Measurements from ENCODE around the gene MCF2L.

DNA sequence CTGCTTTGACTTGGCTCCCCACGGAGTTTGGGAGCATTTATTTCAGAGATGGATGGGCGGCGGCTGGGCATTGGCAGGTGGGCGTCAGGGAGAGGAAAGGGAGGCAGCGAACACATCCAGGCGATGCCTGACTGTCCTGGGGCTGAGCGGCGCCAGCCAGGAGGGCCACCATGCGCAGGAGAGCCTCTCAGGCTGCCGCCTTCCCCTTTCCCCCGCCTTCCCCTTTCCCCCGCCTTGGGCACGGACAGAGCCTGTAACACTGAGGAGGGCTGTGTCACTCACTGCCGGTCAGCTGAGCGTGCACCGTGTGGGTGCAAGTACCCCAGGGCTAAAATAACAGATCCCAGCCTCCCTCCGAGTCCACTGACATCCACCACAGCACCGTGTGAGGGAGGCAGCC lies 11.4 kb downstream of the MCF2L start:
- TF ChIP-seq, protein P1, sequence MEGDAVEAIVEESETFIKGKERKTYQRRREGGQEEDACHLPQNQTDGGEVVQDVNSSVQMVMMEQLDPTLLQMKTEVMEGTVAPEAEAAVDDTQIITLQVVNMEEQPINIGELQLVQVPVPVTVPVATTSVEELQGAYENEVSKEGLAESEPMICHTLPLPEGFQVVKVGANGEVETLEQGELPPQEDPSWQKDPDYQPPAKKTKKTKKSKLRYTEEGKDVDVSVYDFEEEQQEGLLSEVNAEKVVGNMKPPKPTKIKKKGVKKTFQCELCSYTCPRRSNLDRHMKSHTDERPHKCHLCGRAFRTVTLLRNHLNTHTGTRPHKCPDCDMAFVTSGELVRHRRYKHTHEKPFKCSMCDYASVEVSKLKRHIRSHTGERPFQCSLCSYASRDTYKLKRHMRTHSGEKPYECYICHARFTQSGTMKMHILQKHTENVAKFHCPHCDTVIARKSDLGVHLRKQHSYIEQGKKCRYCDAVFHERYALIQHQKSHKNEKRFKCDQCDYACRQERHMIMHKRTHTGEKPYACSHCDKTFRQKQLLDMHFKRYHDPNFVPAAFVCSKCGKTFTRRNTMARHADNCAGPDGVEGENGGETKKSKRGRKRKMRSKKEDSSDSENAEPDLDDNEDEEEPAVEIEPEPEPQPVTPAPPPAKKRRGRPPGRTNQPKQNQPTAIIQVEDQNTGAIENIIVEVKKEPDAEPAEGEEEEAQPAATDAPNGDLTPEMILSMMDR (IDR thresholded peaks at IDR 0.05) = no peak
- no peak for TF ChIP-seq POLR2A (IDR thresholded peaks at IDR 0.05)
